Epithelial cell of proximal tubule (primary cell): ENCODE data around the gene LTA4H. TPM values are rescaled to one million over a fixed set of nuclear protein-coding genes. Genes with fewer than 3 reads are reported as not detected.

Source experiments
- DNase-seq: peaks from one replicate; pipeline ENCODE4 v3.0.0-alpha.2; 2011; ENCODE audit warnings: low read depth
- H3K4me3 ChIP-seq: 2 replicates; pipeline ENCODE4 v1.5.1; 2011; ENCODE audit warnings: low read depth, mild to moderate bottlenecking, low read length
- total RNA-seq: library from RNA; depleted of rRNA; stranded (reverse); fragments of >200 nt; gene quantifications from 2 replicates; pipeline ENCODE4 v1.2.3, GENCODE V29; 2015
- TF ChIP-seq, protein P1 (sequence below): conservative IDR thresholded peaks from 2 replicates; pipeline ENCODE4 v1.5.1; 2012; ENCODE audit warnings: low read depth, mild to moderate bottlenecking, low read length

Gene LTA4H
- total RNA-seq, 1 donor from 2014 or later: 77.2 TPM

DNA sequence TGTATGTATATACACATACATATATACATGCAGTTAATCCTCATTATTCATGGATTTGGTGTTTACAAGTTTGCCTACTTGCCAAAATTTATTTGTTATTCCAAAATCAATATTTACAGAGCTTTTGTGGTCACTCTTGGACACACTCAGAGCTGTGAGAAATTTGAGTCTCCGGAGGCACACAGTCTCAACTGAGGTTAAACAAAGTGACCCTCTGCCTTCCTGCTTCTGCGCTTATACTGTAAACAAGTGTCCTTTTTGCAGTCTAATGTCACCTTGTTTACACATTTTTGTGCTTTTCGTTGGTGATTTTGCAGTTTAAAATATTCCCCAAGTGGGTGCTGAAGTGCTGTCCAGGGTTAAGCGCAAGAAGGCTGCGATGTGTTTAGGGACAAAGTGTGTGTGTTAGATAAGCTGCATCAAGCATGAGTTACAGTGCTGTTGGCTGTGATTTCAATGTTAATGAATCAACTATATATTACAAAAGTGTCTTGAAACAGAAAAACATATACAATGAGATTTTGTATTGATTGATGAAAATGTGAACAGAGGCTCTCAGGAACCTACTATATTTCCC, 13.1 kb upstream of the LTA4H start:
- no peak for DNase-seq
- TF ChIP-seq, protein P1, sequence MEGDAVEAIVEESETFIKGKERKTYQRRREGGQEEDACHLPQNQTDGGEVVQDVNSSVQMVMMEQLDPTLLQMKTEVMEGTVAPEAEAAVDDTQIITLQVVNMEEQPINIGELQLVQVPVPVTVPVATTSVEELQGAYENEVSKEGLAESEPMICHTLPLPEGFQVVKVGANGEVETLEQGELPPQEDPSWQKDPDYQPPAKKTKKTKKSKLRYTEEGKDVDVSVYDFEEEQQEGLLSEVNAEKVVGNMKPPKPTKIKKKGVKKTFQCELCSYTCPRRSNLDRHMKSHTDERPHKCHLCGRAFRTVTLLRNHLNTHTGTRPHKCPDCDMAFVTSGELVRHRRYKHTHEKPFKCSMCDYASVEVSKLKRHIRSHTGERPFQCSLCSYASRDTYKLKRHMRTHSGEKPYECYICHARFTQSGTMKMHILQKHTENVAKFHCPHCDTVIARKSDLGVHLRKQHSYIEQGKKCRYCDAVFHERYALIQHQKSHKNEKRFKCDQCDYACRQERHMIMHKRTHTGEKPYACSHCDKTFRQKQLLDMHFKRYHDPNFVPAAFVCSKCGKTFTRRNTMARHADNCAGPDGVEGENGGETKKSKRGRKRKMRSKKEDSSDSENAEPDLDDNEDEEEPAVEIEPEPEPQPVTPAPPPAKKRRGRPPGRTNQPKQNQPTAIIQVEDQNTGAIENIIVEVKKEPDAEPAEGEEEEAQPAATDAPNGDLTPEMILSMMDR: no peak

DNA sequence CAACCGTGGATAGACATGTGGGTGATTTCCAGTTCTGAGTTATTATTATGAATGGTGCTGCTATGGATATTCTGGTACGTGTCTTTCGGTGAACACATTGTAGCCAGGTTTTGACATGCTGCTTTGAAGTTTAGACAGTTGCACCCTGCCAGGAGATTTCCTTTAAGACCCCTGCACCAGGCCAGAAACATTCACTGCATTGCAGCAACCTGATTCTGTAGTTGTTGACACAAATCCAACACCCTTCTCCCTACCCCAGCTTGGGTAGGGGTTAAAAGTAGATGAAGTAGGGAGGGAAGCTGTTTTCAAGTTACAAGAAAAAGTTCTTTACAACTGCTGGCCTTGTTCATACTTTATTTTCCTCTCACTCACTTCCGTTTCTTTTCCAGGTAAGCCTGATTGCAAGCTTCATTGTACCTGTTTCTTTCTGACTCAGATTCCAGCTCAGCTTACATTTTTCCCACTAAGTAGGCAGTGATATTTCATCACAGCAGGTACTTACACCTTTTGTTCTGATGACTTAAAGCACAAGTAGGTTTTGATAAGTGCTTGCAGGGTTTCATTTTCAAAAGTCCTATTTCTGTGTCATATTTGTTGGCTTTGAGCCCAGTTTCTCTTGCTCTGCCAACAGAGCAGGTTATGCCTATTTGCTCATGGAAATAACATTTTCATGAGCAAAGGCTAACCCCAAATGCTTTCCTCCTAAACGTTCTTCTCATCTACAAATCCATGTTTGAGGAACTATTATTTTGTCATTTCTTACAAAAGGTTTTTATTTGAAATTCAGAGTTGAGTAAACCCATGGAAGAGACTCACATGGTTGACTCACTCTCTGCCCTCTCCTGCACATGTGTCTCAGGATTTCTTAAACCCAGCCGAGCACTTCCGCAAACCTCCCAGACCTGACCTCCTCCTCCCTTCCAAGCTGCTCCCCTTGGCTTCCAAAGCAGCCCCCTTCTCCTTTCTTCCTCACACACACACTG, 12.1 kb upstream of the LTA4H start:
- H3K4me3 ChIP-seq: no peak overlapping the region
- DNase-seq: no peak
- TF ChIP-seq, protein P1: no peak

More for the DNA sequence above, 13.1 kb upstream of the LTA4H start:
- no peak overlapping the region for H3K4me3 ChIP-seq

DNA sequence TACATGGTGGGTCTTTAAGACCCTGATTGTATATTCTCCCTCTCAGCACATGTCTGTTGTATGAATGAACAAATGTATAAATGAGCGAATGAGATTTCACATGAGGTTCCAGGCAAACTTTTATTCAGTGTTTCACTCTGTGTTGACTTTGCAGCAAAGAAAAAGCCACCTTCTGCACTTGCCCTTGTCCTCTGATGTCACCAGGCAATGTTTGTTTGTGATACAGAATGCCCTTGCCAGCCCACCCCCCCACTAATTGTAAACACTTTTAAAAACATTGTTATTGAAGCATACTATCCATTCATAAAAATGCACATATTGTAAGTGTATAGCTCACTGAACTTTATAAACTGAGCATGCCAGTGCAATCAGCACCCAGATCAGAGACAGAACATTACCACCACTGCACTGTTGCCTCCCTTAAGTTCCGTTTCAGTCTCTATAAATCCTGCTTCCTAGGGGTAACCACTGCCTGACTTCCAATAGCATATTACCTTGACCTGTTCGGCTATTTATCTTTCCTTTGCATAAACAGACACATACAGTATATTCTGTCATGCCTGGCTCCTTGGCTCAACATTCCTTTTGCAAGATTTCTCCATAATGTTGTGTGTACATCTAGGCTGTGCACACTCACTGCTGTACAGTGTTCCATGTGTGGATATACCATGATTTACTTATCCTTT, 11.3 kb upstream of the LTA4H start:
- no peak overlapping the region for H3K4me3 ChIP-seq
- TF ChIP-seq, protein P1: no peak
- no peak for DNase-seq

- TF ChIP-seq, protein P1: no peak
- H3K4me3 ChIP-seq: no peak overlapping the region
- no peak for DNase-seq
These were observed 10.2 kb upstream of the LTA4H start for GRCh38 chr12:96045566-96045965.

DNA sequence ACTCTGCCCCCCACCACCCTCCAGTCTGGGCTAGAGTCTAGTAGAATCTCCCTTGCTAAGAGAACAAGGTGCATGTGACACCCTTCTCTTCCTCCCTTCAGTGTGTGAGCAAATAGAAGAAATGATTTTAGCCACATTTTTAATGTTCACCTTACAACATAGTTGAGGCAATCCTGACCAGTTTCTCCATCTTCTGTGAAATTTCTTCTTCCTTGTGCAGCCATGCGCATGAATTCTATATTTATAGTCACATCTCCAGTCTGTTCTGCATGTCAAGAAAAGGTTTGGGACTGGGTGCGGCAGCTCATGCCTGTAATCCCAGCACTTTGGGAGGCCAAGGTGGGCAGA, 9.5 kb upstream of the LTA4H start:
- H3K4me3 ChIP-seq: no peak overlapping the region
- TF ChIP-seq, protein P1: no peak
- DNase-seq: no peak

DNA sequence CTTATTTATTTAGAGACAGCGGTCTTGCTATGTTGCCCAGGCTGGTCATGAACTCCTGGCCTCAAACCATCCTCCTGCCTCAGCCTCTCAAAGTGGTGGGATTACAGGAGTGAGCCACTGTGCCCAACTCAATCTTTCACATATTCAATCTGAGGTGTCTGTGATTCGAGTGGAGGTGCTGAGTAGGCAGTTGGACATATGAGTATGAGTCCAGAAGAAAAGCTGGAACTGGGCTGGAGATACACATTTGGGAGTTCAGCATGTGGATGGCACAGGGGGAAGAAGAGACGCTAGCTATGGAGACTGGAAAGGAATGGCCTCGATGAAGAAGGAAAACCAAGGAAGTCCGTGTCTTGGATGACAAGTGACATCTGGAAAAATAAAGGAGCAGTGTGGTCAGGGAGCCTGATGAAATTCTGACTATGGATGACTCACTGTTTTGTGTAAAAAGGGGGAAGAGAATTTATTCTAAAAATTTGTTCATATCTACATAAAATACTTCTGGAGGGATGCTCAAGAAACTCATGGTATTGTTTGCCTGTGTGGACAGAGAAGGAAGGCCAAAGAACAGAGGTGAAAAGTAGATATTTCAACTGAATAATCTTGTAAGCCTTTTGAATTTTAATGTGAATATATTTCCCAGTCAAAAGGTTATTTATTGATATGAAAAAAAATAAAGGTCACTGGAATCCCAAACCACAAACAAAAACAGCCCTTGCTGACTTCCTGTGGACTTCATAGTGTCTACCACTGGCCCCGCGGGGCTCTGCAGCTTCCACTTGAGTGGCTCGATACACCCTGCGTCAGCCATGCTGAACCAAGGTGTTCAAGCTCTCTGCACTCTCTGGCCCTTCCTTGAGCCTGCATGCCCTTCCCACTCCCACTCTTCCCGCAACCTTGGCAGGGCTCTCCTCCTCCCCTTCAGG, 8.9 kb upstream of the LTA4H start:
- DNase-seq: no peak
- no peak overlapping the region for H3K4me3 ChIP-seq
- TF ChIP-seq, protein P1: no peak
